AG10803 (cell line): ENCODE data around the gene SIK3.

ENCODE experiments used
- DNase-seq: peaks from one replicate; pipeline ENCODE4 v3.0.0; 2010; ENCODE audit warnings: low read depth
- H3K4me3 ChIP-seq: 2 replicates; pipeline ENCODE4 v1.5.1; 2011; ENCODE audit warnings: mild to moderate bottlenecking, low read length, control low read depth
- TF ChIP-seq, protein P1 (sequence below): conservative IDR thresholded peaks from 2 replicates; pipeline ENCODE4 v1.5.1; 2011; ENCODE audit warnings: mild to moderate bottlenecking, low read length, control low read depth, inconsistent platforms

Gene SIK3

DNA sequence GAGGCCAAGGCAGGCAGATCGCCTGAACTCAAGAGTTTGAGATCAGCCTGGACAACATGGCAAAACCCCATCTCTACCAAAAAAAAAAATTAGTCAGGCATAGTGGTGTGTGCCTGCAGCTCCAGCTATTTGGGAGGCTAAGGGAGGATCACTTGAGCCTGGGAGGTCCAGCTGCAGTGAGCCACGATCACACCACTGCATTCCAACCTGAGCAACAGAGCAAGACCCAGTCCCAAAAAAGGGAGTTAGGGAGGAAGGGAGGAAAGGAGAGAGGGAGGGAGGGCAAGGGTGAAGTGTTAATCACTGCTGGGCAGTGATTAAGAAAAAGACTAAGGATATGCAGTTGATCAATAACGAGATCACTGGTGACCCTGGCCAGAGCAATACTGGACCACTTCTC lies 204.8 kb downstream of the SIK3 start:
- TF ChIP-seq, protein P1, sequence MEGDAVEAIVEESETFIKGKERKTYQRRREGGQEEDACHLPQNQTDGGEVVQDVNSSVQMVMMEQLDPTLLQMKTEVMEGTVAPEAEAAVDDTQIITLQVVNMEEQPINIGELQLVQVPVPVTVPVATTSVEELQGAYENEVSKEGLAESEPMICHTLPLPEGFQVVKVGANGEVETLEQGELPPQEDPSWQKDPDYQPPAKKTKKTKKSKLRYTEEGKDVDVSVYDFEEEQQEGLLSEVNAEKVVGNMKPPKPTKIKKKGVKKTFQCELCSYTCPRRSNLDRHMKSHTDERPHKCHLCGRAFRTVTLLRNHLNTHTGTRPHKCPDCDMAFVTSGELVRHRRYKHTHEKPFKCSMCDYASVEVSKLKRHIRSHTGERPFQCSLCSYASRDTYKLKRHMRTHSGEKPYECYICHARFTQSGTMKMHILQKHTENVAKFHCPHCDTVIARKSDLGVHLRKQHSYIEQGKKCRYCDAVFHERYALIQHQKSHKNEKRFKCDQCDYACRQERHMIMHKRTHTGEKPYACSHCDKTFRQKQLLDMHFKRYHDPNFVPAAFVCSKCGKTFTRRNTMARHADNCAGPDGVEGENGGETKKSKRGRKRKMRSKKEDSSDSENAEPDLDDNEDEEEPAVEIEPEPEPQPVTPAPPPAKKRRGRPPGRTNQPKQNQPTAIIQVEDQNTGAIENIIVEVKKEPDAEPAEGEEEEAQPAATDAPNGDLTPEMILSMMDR = no peak
- H3K4me3 ChIP-seq = no peak overlapping the region
- DNase-seq = no peak

DNA sequence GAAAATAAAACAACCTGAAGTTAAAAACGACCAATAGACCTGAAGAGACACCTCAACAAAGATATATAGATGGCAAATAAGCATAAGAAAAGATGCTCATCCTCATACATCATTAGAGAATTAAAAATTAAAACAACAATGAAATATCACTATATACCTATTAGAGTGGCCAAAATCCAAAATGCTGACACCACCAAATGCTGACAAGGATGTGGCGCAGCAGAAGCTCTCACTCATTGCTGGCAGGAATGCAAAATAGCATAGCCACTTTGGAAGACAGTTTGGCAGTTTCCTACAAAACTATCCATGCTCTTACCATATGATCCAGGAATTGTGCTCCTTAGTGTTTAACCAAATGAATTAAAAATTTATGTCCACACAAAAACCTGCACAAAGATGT lies 205.9 kb downstream of the SIK3 start:
- no peak for DNase-seq
- TF ChIP-seq, protein P1 = no peak
- H3K4me3 ChIP-seq = no peak overlapping the region

DNA sequence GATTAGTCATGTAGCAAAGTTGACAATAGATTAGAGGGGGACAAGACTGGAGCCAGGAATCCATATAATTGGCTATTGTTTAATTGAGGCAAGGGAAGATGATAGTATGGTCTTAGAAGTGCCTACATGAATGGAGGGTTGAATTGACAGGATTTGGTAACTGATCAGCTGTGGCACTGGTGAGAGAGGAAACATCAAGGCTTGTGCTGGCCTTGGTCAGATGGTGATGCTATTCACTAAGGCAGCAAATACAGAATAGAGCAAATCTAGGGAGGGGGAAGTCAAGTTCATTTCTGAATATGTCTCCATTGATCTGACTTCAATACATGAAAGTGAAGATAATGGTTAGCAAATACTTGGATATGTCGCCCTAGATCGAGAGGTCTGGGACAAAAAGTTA lies 206.5 kb downstream of the SIK3 start:
- TF ChIP-seq, protein P1 = no peak
- DNase-seq = no peak
- H3K4me3 ChIP-seq = no peak overlapping the region

DNA sequence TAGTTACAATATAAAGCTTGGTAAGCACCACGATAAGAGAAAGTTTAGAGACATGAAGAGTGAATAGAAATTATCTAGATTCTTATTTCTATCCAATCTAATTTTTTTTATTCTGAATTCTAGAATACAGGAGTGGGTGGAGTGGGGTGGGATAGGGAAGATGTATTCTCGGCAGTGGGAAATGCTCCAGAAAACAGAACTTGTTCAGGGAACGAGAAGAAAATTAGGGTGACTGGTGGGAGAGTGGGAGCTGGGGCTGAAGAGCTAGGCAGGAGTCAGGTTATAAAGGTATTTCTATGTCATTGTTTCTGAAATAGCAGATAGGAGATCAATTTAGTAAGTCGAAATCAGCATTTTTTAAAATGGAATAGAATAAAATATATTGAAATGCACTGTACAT lies 207.6 kb downstream of the SIK3 start:
- TF ChIP-seq, protein P1 = no peak
- H3K4me3 ChIP-seq = no peak overlapping the region
- DNase-seq = no peak

DNA sequence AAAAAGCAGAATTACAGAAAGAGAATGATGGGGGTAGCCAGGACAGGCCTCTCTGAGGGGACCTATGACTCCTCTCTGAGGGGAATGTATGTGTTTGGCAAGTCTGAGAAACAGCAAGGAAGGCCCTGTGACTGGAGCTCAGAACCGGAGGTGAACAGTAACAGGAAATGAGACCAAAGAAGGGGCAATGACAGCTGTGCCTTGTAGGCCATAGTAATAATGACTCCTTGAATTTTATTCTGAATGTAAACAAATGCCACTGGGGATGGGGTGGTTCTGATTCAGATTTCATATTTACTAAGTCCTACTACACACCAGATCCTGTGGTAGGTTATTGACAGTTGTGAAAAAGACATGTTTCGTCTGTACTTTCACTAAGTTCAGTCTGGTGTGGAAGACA lies 208.0 kb downstream of the SIK3 start:
- TF ChIP-seq, protein P1 = no peak

DNA sequence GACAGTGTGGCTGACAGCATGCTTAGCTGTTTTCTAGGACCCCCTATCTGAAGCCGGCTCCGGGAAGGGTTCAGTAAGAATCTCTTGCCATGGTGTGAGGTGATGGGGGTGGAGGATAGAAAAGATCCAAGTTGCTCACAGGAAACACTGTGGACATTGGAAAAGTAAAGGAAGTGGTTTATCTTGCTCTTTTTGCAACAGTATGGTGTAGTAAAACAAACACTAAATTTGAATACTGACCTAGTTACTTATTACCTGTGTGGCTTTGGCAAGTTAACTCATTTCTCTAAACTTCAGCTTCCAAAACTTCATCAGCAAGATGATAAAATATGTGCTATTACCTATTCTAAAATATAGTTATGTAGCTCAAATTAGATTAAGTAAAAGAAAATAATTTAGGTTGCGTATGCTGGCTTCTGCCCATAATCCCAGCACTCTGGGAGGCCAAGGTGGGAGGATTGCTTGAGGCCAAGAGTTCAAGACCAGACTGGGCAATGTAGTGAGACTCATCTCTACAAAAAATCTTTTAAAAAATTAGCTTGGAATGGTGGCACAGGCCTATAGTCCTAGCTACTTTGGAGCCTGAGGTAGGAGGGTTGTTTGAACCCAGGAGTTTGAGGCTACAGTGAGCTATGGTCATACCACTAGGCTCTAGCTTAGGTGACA lies 209.2 kb downstream of the SIK3 start:
- TF ChIP-seq, protein P1 = no peak
- H3K4me3 ChIP-seq = no peak overlapping the region
- DNase-seq = no peak

More for the DNA sequence above, 208.0 kb downstream of the SIK3 start:
- H3K4me3 ChIP-seq = no peak overlapping the region
- no peak for DNase-seq

DNA sequence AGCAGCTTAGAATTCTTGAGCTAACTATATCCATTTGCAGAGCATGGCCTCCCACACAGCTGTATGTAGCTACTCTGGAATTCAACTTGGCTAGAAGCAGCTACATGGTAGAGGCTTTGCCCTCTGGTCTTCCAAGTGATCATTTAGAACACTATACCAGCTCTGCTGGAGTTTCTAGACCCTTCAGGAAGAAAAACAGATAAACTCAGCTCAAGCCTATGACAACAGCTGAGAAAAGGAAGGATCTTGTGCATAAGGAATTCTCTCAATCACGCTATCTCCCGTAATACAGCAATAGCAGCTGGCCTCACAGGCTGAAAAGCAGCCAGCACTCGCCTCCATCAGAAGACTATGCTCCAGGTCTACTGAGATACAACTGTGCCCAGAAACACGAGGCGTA lies 210.2 kb downstream of the SIK3 start:
- TF ChIP-seq, protein P1 = no peak
- H3K4me3 ChIP-seq = no peak overlapping the region
- DNase-seq = peak; percentile 73
